8988T (cell line): Measurements from ENCODE around the gene IQGAP2.
A peak's percentile ranks its signal among the peaks of the same experiment; 100 is the strongest.

ENCODE experiments used
- DNase-seq: peaks from one replicate; pipeline ENCODE4 v3.0.0; 2011

Gene IQGAP2

GRCh38 chr5:76693141-76693540 lies 290.1 kb downstream of the IQGAP2 start:
- no peak for DNase-seq

- no peak for DNase-seq
Measured at GRCh38 chr5:76694317-76694716, 291.2 kb downstream of the IQGAP2 start.

- DNase-seq, result no peak
Measured at GRCh38 chr5:76695346-76695745, 292.3 kb downstream of the IQGAP2 start.

GRCh38 chr5:76696251-76696650 lies 293.2 kb downstream of the IQGAP2 start:
- no peak for DNase-seq

- no peak for DNase-seq
Measured at GRCh38 chr5:76697670-76698069, 294.6 kb downstream of the IQGAP2 start.

- no peak for DNase-seq
Measured at GRCh38 chr5:76700571-76700970, 297.5 kb downstream of the IQGAP2 start.

- DNase-seq, result no peak
Measured at GRCh38 chr5:76701298-76701697, 298.2 kb downstream of the IQGAP2 start.

- DNase-seq, result no peak
Measured at GRCh38 chr5:76703707-76704106, 300.6 kb downstream of the IQGAP2 start.

GRCh38 chr5:76704131-76704663 lies 301.1 kb downstream of the IQGAP2 start:
- DNase-seq, result no peak

- no peak for DNase-seq
Measured at GRCh38 chr5:76705574-76705973, 302.5 kb downstream of the IQGAP2 start.

GRCh38 chr5:76709762-76710161 lies 306.7 kb downstream of the IQGAP2 start:
- no peak for DNase-seq

- DNase-seq, result no peak
Measured at GRCh38 chr5:76710991-76711390, 307.9 kb downstream of the IQGAP2 start.

GRCh38 chr5:76714751-76715485 lies 311.8 kb downstream of the IQGAP2 start:
- no peak for DNase-seq

- no peak for DNase-seq
Measured at GRCh38 chr5:76715486-76715735, 312.3 kb downstream of the IQGAP2 start.

- peak; percentile 86 for DNase-seq
Measured at GRCh38 chr5:76715736-76716455, 312.8 kb downstream of the IQGAP2 start, which contains the start of gene F2R. Gene F2R, plus strand, starts transcription at chr5:76716126. Its CDS starts 182 bp downstream, at chr5:76716308.

- no peak for DNase-seq
Measured at GRCh38 chr5:76716456-76717157, 313.5 kb downstream of the IQGAP2 start.

- no peak for DNase-seq
Measured at GRCh38 chr5:76717222-76718083, 314.4 kb downstream of the IQGAP2 start.

- no peak for DNase-seq
Measured at GRCh38 chr5:76718381-76718832, 315.3 kb downstream of the IQGAP2 start.

- DNase-seq, result no peak
Measured at GRCh38 chr5:76718880-76719279, 315.8 kb downstream of the IQGAP2 start.

- DNase-seq, result no peak
Measured at GRCh38 chr5:76720988-76721569, 318.0 kb downstream of the IQGAP2 start.

GRCh38 chr5:76723266-76723665 lies 320.2 kb downstream of the IQGAP2 start:
- no peak for DNase-seq

GRCh38 chr5:76723906-76724305 lies 320.8 kb downstream of the IQGAP2 start:
- DNase-seq, result no peak
